Memory B cell (primary cell): ENCODE measurements around the gene PCSK2.

Source experiments
- ATAC-seq: fragments of 150-1000 bp; cut with Tn5 transposase; 2 replicates; pipeline ENCODE4 v1.10.0; 2021; ENCODE audit warnings: low read depth, mild to moderate bottlenecking, moderate library complexity
- DNase-seq, 2 donors: peaks; one replicate each; pipeline ENCODE4 v3.0.0; 2022; ENCODE audit warnings: low spot score in 2 of 2
- H3K27ac Mint-ChIP-seq: one replicate; pipeline ENCODE4 v1.8.0; 2022; ENCODE audit warnings: mild to moderate bottlenecking, moderate library complexity, mixed read lengths
- H3K27me3 Mint-ChIP-seq: one replicate; pipeline ENCODE4 v1.8.0; 2022; ENCODE audit warnings: mixed read lengths
- H3K36me3 Mint-ChIP-seq: one replicate; pipeline ENCODE4 v1.8.0; 2022; ENCODE audit warnings: mild to moderate bottlenecking, mixed read lengths
- H3K4me1 Mint-ChIP-seq: one replicate; pipeline ENCODE4 v1.8.0; 2022; ENCODE audit warnings: mixed read lengths
- H3K4me3 Mint-ChIP-seq: one replicate; pipeline ENCODE4 v1.8.0; 2022; ENCODE audit warnings: mild to moderate bottlenecking, moderate library complexity, mixed read lengths
- H3K9me3 Mint-ChIP-seq: one replicate; pipeline ENCODE4 v1.8.0; 2022; ENCODE audit warnings: mixed read lengths

PCSK2 gene

GRCh38 chr20:17465236-17465635 lies 238.4 kb downstream of the PCSK2 start:
- no peak for ATAC-seq
- H3K36me3 Mint-ChIP-seq: no peaks in the 10 kb centered on the region
- no peak for DNase-seq
- H3K4me1 Mint-ChIP-seq: peaks cover 2% of the 10 kb centered on the region
- H3K4me3 Mint-ChIP-seq: no peak overlapping the region
- no peak overlapping the region for H3K27ac Mint-ChIP-seq
- peaks cover 2% of the 10 kb centered on the region for H3K9me3 Mint-ChIP-seq
- H3K27me3 Mint-ChIP-seq: peaks cover 5% of the 10 kb centered on the region

- DNase-seq (no peak), ATAC-seq (no peak)
- H3K9me3 Mint-ChIP-seq: no peaks in the 10 kb centered on the region
- no peak overlapping the region for H3K4me3 Mint-ChIP-seq
- no peaks in the 10 kb centered on the region for H3K36me3 Mint-ChIP-seq
- H3K4me1 Mint-ChIP-seq: no peaks in the 10 kb centered on the region
- peaks cover 5% of the 10 kb centered on the region for H3K27me3 Mint-ChIP-seq
- no peak overlapping the region for H3K27ac Mint-ChIP-seq
These were observed 239.8 kb downstream of the PCSK2 start for GRCh38 chr20:17466641-17467040.

DNA sequence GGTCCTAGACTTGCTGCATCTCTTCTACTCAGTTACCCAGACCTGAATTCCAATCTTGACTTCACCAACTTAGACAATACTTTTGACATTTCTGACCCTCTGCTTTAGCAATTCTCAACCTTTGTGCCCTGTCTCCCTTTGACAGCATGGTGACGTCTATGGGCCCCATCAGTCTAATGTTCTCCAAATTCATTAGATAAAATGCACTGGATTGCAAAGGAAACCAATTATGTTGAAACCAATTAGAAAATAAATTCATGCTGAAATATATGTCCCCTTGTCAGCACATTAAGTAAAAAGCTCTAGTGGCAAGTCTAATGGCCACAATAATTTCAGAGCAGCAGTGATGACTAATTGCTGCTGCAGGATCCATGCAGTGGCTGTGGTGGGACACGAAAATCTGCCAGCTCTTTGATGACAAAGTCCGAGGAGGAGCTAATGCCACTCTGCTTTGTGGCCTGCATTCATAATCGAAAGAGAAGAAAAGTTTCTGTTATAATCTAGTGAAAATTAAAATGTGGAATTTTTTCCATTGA lies 240.3 kb downstream of the PCSK2 start:
- Mint-ChIP-seq H3K4me1 (no peaks in the 10 kb centered on the region), H3K36me3 (no peaks in the 10 kb centered on the region), H3K27me3 (peaks cover 5% of the 10 kb centered on the region), H3K27ac (no peak overlapping the region), H3K4me3 (no peak overlapping the region), H3K9me3 (no peaks in the 10 kb centered on the region)
- DNase-seq (no peak), ATAC-seq (no peak)

- Mint-ChIP-seq H3K36me3 (no peaks in the 10 kb centered on the region), H3K9me3 (no peaks in the 10 kb centered on the region)
- no peak for ATAC-seq
These were observed 241.4 kb downstream of the PCSK2 start for GRCh38 chr20:17468073-17468840.

GRCh38 chr20:17469246-17470030 lies 242.6 kb downstream of the PCSK2 start:
- H3K4me1 Mint-ChIP-seq: no peaks in the 10 kb centered on the region
- ATAC-seq: no peak
- no peaks in the 10 kb centered on the region for H3K36me3 Mint-ChIP-seq

More at GRCh38 chr20:17468073-17468840, 241.4 kb downstream of the PCSK2 start:
- Mint-ChIP-seq H3K4me1 (no peaks in the 10 kb centered on the region), H3K27me3 (peaks cover 5% of the 10 kb centered on the region), H3K27ac (no peak overlapping the region), H3K4me3 (no peak overlapping the region)
- DNase-seq: no peak

DNA sequence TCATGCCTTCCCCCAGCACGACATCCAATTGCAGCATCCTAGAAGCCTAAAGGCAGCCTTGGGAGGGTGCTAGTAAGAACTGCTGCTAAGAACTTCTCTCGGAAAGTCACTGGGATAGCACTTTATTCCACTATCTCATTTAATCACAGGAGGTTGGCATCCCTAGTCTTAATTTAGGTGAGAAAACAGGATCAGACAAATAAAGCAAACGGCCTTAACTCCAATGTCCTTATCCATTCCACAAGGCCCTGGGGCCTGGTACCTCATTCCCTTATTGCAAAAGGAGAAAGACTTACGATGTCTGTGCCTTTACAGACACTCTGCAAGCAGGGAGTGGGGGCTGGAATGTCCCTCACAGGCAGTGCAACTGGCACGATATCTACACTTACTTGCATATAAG lies 243.7 kb downstream of the PCSK2 start:
- H3K4me1 Mint-ChIP-seq: no peaks in the 10 kb centered on the region
- H3K9me3 Mint-ChIP-seq: no peaks in the 10 kb centered on the region
- no peak overlapping the region for H3K27ac Mint-ChIP-seq
- DNase-seq (no peak), ATAC-seq (no peak)
- H3K27me3 Mint-ChIP-seq: peaks cover 7% of the 10 kb centered on the region
- no peak overlapping the region for H3K4me3 Mint-ChIP-seq
- no peaks in the 10 kb centered on the region for H3K36me3 Mint-ChIP-seq

More at GRCh38 chr20:17469246-17470030, 242.6 kb downstream of the PCSK2 start:
- H3K27ac Mint-ChIP-seq: no peak overlapping the region
- H3K9me3 Mint-ChIP-seq: no peaks in the 10 kb centered on the region
- H3K4me3 Mint-ChIP-seq: no peak overlapping the region
- peaks cover 5% of the 10 kb centered on the region for H3K27me3 Mint-ChIP-seq
- DNase-seq: no peak

- no peak overlapping the region for H3K27ac Mint-ChIP-seq
- DNase-seq (no peak), ATAC-seq (no peak)
- no peaks in the 10 kb centered on the region for H3K36me3 Mint-ChIP-seq
- no peak overlapping the region for H3K4me3 Mint-ChIP-seq
- no peaks in the 10 kb centered on the region for H3K9me3 Mint-ChIP-seq
- no peaks in the 10 kb centered on the region for H3K4me1 Mint-ChIP-seq
- peaks cover 7% of the 10 kb centered on the region for H3K27me3 Mint-ChIP-seq
These were observed 244.1 kb downstream of the PCSK2 start for GRCh38 chr20:17470973-17471372.

- DNase-seq: no peak
- no peaks in the 10 kb centered on the region for H3K4me1 Mint-ChIP-seq
- no peak overlapping the region for H3K4me3 Mint-ChIP-seq
- H3K9me3 Mint-ChIP-seq: no peaks in the 10 kb centered on the region
- H3K27me3 Mint-ChIP-seq: peaks cover 4% of the 10 kb centered on the region
- ATAC-seq: no peak
- H3K27ac Mint-ChIP-seq: no peak overlapping the region
- H3K36me3 Mint-ChIP-seq: no peaks in the 10 kb centered on the region
These were observed 244.9 kb downstream of the PCSK2 start for GRCh38 chr20:17471606-17472187.

- Mint-ChIP-seq H3K27ac (no peak overlapping the region), H3K27me3 (peaks cover 2% of the 10 kb centered on the region), H3K9me3 (no peaks in the 10 kb centered on the region), H3K4me3 (no peak overlapping the region), H3K36me3 (no peaks in the 10 kb centered on the region), H3K4me1 (no peaks in the 10 kb centered on the region)
- no peak for DNase-seq
- ATAC-seq: no peak
These were observed 246.8 kb downstream of the PCSK2 start for GRCh38 chr20:17473659-17474058.

GRCh38 chr20:17479063-17479657 lies 252.3 kb downstream of the PCSK2 start:
- DNase-seq (no peak), ATAC-seq (no peak)
- Mint-ChIP-seq H3K4me1 (no peaks in the 10 kb centered on the region), H3K4me3 (no peak overlapping the region), H3K27me3 (peaks cover 10% of the 10 kb centered on the region), H3K27ac (no peak overlapping the region), H3K9me3 (no peaks in the 10 kb centered on the region), H3K36me3 (no peaks in the 10 kb centered on the region)

- Mint-ChIP-seq H3K27me3 (peaks cover 8% of the 10 kb centered on the region), H3K4me3 (no peak overlapping the region), H3K4me1 (no peaks in the 10 kb centered on the region), H3K27ac (no peak overlapping the region), H3K9me3 (no peaks in the 10 kb centered on the region), H3K36me3 (no peaks in the 10 kb centered on the region)
- ATAC-seq (no peak), DNase-seq (no peak)
These were observed 253.9 kb downstream of the PCSK2 start for GRCh38 chr20:17480696-17481095.

DNA sequence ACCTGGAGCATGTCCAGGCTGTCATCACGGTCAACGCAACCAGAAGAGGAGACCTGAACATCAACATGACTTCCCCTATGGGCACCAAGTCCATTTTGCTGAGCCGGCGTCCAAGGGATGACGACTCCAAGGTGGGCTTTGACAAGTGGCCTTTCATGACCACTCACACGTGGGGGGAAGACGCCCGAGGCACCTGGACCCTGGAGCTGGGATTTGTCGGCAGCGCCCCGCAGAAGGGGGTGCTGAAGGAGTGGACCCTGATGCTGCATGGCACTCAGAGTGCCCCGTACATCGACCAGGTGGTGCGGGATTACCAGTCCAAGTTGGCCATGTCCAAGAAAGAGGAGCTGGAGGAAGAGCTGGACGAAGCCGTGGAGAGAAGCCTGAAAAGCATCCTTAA lies 254.8 kb downstream of the PCSK2 start:
- no peaks in the 10 kb centered on the region for H3K4me1 Mint-ChIP-seq
- H3K4me3 Mint-ChIP-seq: no peak overlapping the region
- no peak for ATAC-seq
- peaks cover 8% of the 10 kb centered on the region for H3K27me3 Mint-ChIP-seq
- no peak overlapping the region for H3K27ac Mint-ChIP-seq
- H3K9me3 Mint-ChIP-seq: no peaks in the 10 kb centered on the region
- no peaks in the 10 kb centered on the region for H3K36me3 Mint-ChIP-seq
- DNase-seq: no peak

GRCh38 chr20:17482536-17482935 lies 255.7 kb downstream of the PCSK2 start:
- no peaks in the 10 kb centered on the region for H3K36me3 Mint-ChIP-seq

GRCh38 chr20:17485017-17485416 lies 258.2 kb downstream of the PCSK2 start:
- Mint-ChIP-seq H3K27ac (no peak overlapping the region), H3K9me3 (no peaks in the 10 kb centered on the region), H3K4me3 (no peak overlapping the region), H3K4me1 (no peaks in the 10 kb centered on the region), H3K36me3 (no peaks in the 10 kb centered on the region), H3K27me3 (peaks cover 8% of the 10 kb centered on the region)
- ATAC-seq (no peak), DNase-seq (no peak)

More at GRCh38 chr20:17482536-17482935, 255.7 kb downstream of the PCSK2 start:
- no peak overlapping the region for H3K4me3 Mint-ChIP-seq
- no peak overlapping the region for H3K27ac Mint-ChIP-seq
- H3K27me3 Mint-ChIP-seq: peaks cover 8% of the 10 kb centered on the region
- no peak for ATAC-seq
- no peak for DNase-seq
- no peaks in the 10 kb centered on the region for H3K4me1 Mint-ChIP-seq
- H3K9me3 Mint-ChIP-seq: no peaks in the 10 kb centered on the region
